Amniotic epithelial cell (primary cell): ENCODE data around the gene SORCS1.

ENCODE experiments used
- DNase-seq: peaks from one replicate; pipeline ENCODE4 v3.0.0-alpha.2; 2010; ENCODE audit warnings: low read depth

SORCS1 gene

GRCh38 chr10:107163881-107164861 is at the start of gene SORCS1:
Gene SORCS1, minus strand, starts transcription at chr10:107164706.
- no peak for DNase-seq

- no peak for DNase-seq
Observed at GRCh38 chr10:107214261-107214660, 49.8 kb upstream of the SORCS1 start.

GRCh38 chr10:107213861-107214260 is 49.4 kb upstream of the SORCS1 start:
- DNase-seq = no peak

- DNase-seq = no peak
Observed at GRCh38 chr10:107206833-107207232, 42.3 kb upstream of the SORCS1 start.

- no peak for DNase-seq
Observed at GRCh38 chr10:107169516-107169915, 5.0 kb upstream of the SORCS1 start.

GRCh38 chr10:107168738-107169137 is 4.2 kb upstream of the SORCS1 start:
- DNase-seq = no peak

GRCh38 chr10:107166403-107166802 is 1.9 kb upstream of the SORCS1 start:
- DNase-seq = no peak

GRCh38 chr10:107164992-107165391 is 486 bp upstream of the SORCS1 start:
- no peak for DNase-seq

GRCh38 chr10:107163076-107163855 is 1.2 kb downstream of the SORCS1 start:
- peak; percentile 2 for DNase-seq

GRCh38 chr10:107160866-107161265 is 3.6 kb downstream of the SORCS1 start:
- DNase-seq = no peak

GRCh38 chr10:107159871-107160270 is 4.6 kb downstream of the SORCS1 start:
- DNase-seq = no peak

GRCh38 chr10:107157071-107157470 is 7.4 kb downstream of the SORCS1 start:
- DNase-seq = no peak

GRCh38 chr10:107152087-107152486 is 12.4 kb downstream of the SORCS1 start:
- DNase-seq = no peak

- no peak for DNase-seq
Observed at GRCh38 chr10:107148906-107149305, 15.6 kb downstream of the SORCS1 start.

GRCh38 chr10:107144490-107144889 is 20.0 kb downstream of the SORCS1 start:
- no peak for DNase-seq

- DNase-seq = no peak
Observed at GRCh38 chr10:107141524-107142061, 22.9 kb downstream of the SORCS1 start.

- DNase-seq = no peak
Observed at GRCh38 chr10:107139237-107139636, 25.3 kb downstream of the SORCS1 start.

GRCh38 chr10:107133656-107134055 is 30.9 kb downstream of the SORCS1 start:
- no peak for DNase-seq

GRCh38 chr10:107129000-107129399 is 35.5 kb downstream of the SORCS1 start:
- DNase-seq = no peak

GRCh38 chr10:107126512-107127065 is 37.9 kb downstream of the SORCS1 start:
- DNase-seq = no peak

GRCh38 chr10:107122703-107123102 is 41.8 kb downstream of the SORCS1 start:
- no peak for DNase-seq

- no peak for DNase-seq
Observed at GRCh38 chr10:107118866-107119265, 45.6 kb downstream of the SORCS1 start.
